Measurements from ENCODE around the gene CAMKV. TPM values are rescaled to one million over a fixed set of nuclear protein-coding genes. Genes with fewer than 3 reads are reported as not detected.
A peak's percentile ranks its signal among the peaks of the same experiment; 100 is the strongest.

The CAMKV gene
- total and polyA plus RNA-seq, 7 experiments from 2014 or later, result not detected

- CTCF ChIA-PET, result interaction anchor here (0.9 kb wide), 1 partner anchor 21 kb away, joined by 3 read pairs; no protein-coding TSS in a partner anchor
- Mint-ChIP-seq H3K27me3 (no peaks in the 10 kb centered on the region), H3K9me3 (no peaks in the 10 kb centered on the region), H3K36me3 (peaks cover 0 to 1% (median 0%) of the 10 kb centered on the region in 5 donors), H3K4me1 (peaks cover 2 to 11% (median 3%) of the 10 kb centered on the region in 7 donors), H3K4me3 (no peak overlapping the region), H3K27ac (no peak overlapping the region)
- Histone ChIP-seq H3K27me3 (ENCODE audit: control insufficient read depth in 2 of 2, insufficient read depth in 2 of 2, low read length in 2 of 2) (no peaks in the 10 kb centered on the region), H3K9me3 (ENCODE audit: control insufficient read depth in 2 of 3, low read length in 3 of 3) (no peaks in the 10 kb centered on the region), H3K4me1 (ENCODE audit: control insufficient read depth in 2 of 2, insufficient read depth in 2 of 2, low read length in 2 of 2) (peaks cover 0 to 7% of the 10 kb centered on the region in 2 donors), H3K4me3 (ENCODE audit: low read length) (no peak overlapping the region), H3K27ac (ENCODE audit: low read depth, low read length) (no peak overlapping the region), H3K36me3 (ENCODE audit: control insufficient read depth in 2 of 3, insufficient read depth in 3 of 3, low read length in 3 of 3) (no peaks in the 10 kb centered on the region)
- DNase-seq, result no peak
- POLR2A ChIA-PET, result no interaction called here
- no peak for ATAC-seq
- intact Hi-C loops (cut with micrococcal nuclease), result no loop called here
Measured at GRCh38 chr3:49898991-49899390, 29.3 kb upstream of the CAMKV start.

GRCh38 chr3:49896345-49896744 lies 26.6 kb upstream of the CAMKV start:
- H3K27ac Mint-ChIP-seq, result no peak overlapping the region
- ChIA-PET POLR2A (no interaction called here), CTCF (no interaction called here)
- DNase-seq (no peak), ATAC-seq (no peak)
- Histone ChIP-seq H3K9me3 (ENCODE audit: control insufficient read depth in 2 of 3, low read length in 3 of 3) (no peaks in the 10 kb centered on the region), H3K27me3 (ENCODE audit: control insufficient read depth in 2 of 2, insufficient read depth in 2 of 2, low read length in 2 of 2) (no peaks in the 10 kb centered on the region), H3K36me3 (ENCODE audit: control insufficient read depth in 2 of 3, insufficient read depth in 3 of 3, low read length in 3 of 3) (no peaks in the 10 kb centered on the region), H3K27ac (ENCODE audit: low read depth, low read length) (no peak overlapping the region), H3K4me3 (ENCODE audit: low read length) (no peak overlapping the region), H3K4me1 (ENCODE audit: control insufficient read depth in 2 of 2, insufficient read depth in 2 of 2, low read length in 2 of 2) (no peaks in the 10 kb centered on the region)
- H3K9me3 Mint-ChIP-seq, result no peaks in the 10 kb centered on the region
- no peaks in the 10 kb centered on the region for H3K36me3 Mint-ChIP-seq
- intact Hi-C loops (cut with micrococcal nuclease), result no loop called here
- H3K4me1 Mint-ChIP-seq, result peaks cover 0 to 4% (median 0%) of the 10 kb centered on the region in 7 donors
- H3K27me3 Mint-ChIP-seq, result no peaks in the 10 kb centered on the region
- no peak overlapping the region for H3K4me3 Mint-ChIP-seq

- Histone ChIP-seq H3K4me3 (ENCODE audit: low read length) (no peak overlapping the region), H3K36me3 (ENCODE audit: control insufficient read depth in 2 of 3, insufficient read depth in 3 of 3, low read length in 3 of 3) (no peaks in the 10 kb centered on the region), H3K27ac (ENCODE audit: low read depth, low read length) (no peak overlapping the region), H3K27me3 (ENCODE audit: control insufficient read depth in 2 of 2, insufficient read depth in 2 of 2, low read length in 2 of 2) (no peaks in the 10 kb centered on the region), H3K4me1 (ENCODE audit: control insufficient read depth in 2 of 2, insufficient read depth in 2 of 2, low read length in 2 of 2) (no peaks in the 10 kb centered on the region), H3K9me3 (ENCODE audit: control insufficient read depth in 2 of 3, low read length in 3 of 3) (no peaks in the 10 kb centered on the region)
- H3K27me3 Mint-ChIP-seq, result no peaks in the 10 kb centered on the region
- ChIA-PET POLR2A (no interaction called here), CTCF (no interaction called here)
- DNase-seq (no peak), ATAC-seq (no peak)
- no peak overlapping the region for H3K4me3 Mint-ChIP-seq
- no peaks in the 10 kb centered on the region for H3K9me3 Mint-ChIP-seq
- H3K36me3 Mint-ChIP-seq, result no peaks in the 10 kb centered on the region
- no peak overlapping the region for H3K27ac Mint-ChIP-seq
- intact Hi-C loops (cut with micrococcal nuclease), result no loop called here
- no peaks in the 10 kb centered on the region for H3K4me1 Mint-ChIP-seq
Measured at GRCh38 chr3:49895791-49896190, 26.1 kb upstream of the CAMKV start.

GRCh38 chr3:49889296-49889695 lies 19.6 kb upstream of the CAMKV start:
- H3K27ac Mint-ChIP-seq, result no peak overlapping the region
- Histone ChIP-seq H3K4me3 (ENCODE audit: low read length) (no peak overlapping the region), H3K4me1 (ENCODE audit: control insufficient read depth in 2 of 2, insufficient read depth in 2 of 2, low read length in 2 of 2) (no peaks in the 10 kb centered on the region), H3K36me3 (ENCODE audit: control insufficient read depth in 2 of 3, insufficient read depth in 3 of 3, low read length in 3 of 3) (no peaks in the 10 kb centered on the region), H3K27me3 (ENCODE audit: control insufficient read depth in 2 of 2, insufficient read depth in 2 of 2, low read length in 2 of 2) (no peaks in the 10 kb centered on the region), H3K27ac (ENCODE audit: low read depth, low read length) (no peak overlapping the region), H3K9me3 (ENCODE audit: control insufficient read depth in 2 of 3, low read length in 3 of 3) (no peaks in the 10 kb centered on the region)
- H3K4me1 Mint-ChIP-seq, result no peaks in the 10 kb centered on the region
- POLR2A ChIA-PET, result no interaction called here
- no peaks in the 10 kb centered on the region for H3K27me3 Mint-ChIP-seq
- no peak for DNase-seq
- no peaks in the 10 kb centered on the region for H3K9me3 Mint-ChIP-seq
- CTCF ChIA-PET, result no interaction called here
- H3K36me3 Mint-ChIP-seq, result no peaks in the 10 kb centered on the region
- no peak for ATAC-seq
- H3K4me3 Mint-ChIP-seq, result no peak overlapping the region
- intact Hi-C loops (cut with micrococcal nuclease), result no loop called here

GRCh38 chr3:49886922-49887265 lies 17.2 kb upstream of the CAMKV start:
- H3K27ac Mint-ChIP-seq, result peak overlapping the region in 1 of 9 donors; percentile 57
- H3K27ac ChIP-seq (ENCODE audit: low read depth, low read length), result no peak overlapping the region
- H3K4me3 Mint-ChIP-seq, result no peak overlapping the region
- no peaks in the 10 kb centered on the region for H3K27me3 ChIP-seq (ENCODE audit: control insufficient read depth in 2 of 2, insufficient read depth in 2 of 2, low read length in 2 of 2)
- H3K27me3 Mint-ChIP-seq, result peaks cover 0 to under 1% (median 0%) of the 10 kb centered on the region in 5 donors
- H3K9me3 Mint-ChIP-seq, result no peaks in the 10 kb centered on the region
- H3K4me1 Mint-ChIP-seq, result peaks cover 0 to under 1% (median 0%) of the 10 kb centered on the region in 7 donors
- intact Hi-C loops (cut with micrococcal nuclease), result no loop called here
- H3K36me3 Mint-ChIP-seq, result no peaks in the 10 kb centered on the region
- no peak overlapping the region for H3K4me3 ChIP-seq (ENCODE audit: low read length)
- H3K36me3 ChIP-seq (ENCODE audit: control insufficient read depth in 2 of 3, insufficient read depth in 3 of 3, low read length in 3 of 3), result no peaks in the 10 kb centered on the region
- no peaks in the 10 kb centered on the region for H3K9me3 ChIP-seq (ENCODE audit: control insufficient read depth in 2 of 3, low read length in 3 of 3)
- H3K4me1 ChIP-seq (ENCODE audit: control insufficient read depth in 2 of 2, insufficient read depth in 2 of 2, low read length in 2 of 2), result no peaks in the 10 kb centered on the region
- no peak for ATAC-seq
- POLR2A ChIA-PET, result no interaction called here
- CTCF ChIA-PET, result no interaction called here
- no peak for DNase-seq

- Histone ChIP-seq H3K27ac (ENCODE audit: low read depth, low read length) (no peak overlapping the region), H3K4me3 (ENCODE audit: low read length) (no peak overlapping the region), H3K9me3 (ENCODE audit: control insufficient read depth in 2 of 3, low read length in 3 of 3) (no peaks in the 10 kb centered on the region), H3K4me1 (ENCODE audit: control insufficient read depth in 2 of 2, insufficient read depth in 2 of 2, low read length in 2 of 2) (no peaks in the 10 kb centered on the region), H3K27me3 (ENCODE audit: control insufficient read depth in 2 of 2, insufficient read depth in 2 of 2, low read length in 2 of 2) (no peaks in the 10 kb centered on the region), H3K36me3 (ENCODE audit: control insufficient read depth in 2 of 3, insufficient read depth in 3 of 3, low read length in 3 of 3) (no peaks in the 10 kb centered on the region)
- CTCF ChIA-PET, result interaction anchor here (0.7 to 1.0 kb wide), 2 partner anchors 23 to 45 kb away, joined by 3 to 4 read pairs; no protein-coding TSS in a partner anchor
- H3K9me3 Mint-ChIP-seq, result no peaks in the 10 kb centered on the region
- ATAC-seq (no peak), DNase-seq (no peak)
- peaks cover 0 to 2% (median 0%) of the 10 kb centered on the region in 7 donors for H3K4me1 Mint-ChIP-seq
- POLR2A ChIA-PET, result no interaction called here
- H3K36me3 Mint-ChIP-seq, result no peaks in the 10 kb centered on the region
- no peak overlapping the region for H3K4me3 Mint-ChIP-seq
- intact Hi-C loops (cut with micrococcal nuclease), result no loop called here
- H3K27me3 Mint-ChIP-seq, result peaks cover 0 to 7% (median 0%) of the 10 kb centered on the region in 5 donors
- no peak overlapping the region for H3K27ac Mint-ChIP-seq
Measured at GRCh38 chr3:49883998-49884397, 14.3 kb upstream of the CAMKV start.

- Mint-ChIP-seq H3K4me3 (no peak overlapping the region), H3K9me3 (no peaks in the 10 kb centered on the region), H3K4me1 (peaks cover 0 to 2% (median 0%) of the 10 kb centered on the region in 7 donors), H3K36me3 (no peaks in the 10 kb centered on the region), H3K27me3 (peaks cover 0 to 7% (median 0%) of the 10 kb centered on the region in 5 donors), H3K27ac (no peak overlapping the region)
- H3K4me3 ChIP-seq (ENCODE audit: low read length), result no peak overlapping the region
- no peaks in the 10 kb centered on the region for H3K4me1 ChIP-seq (ENCODE audit: control insufficient read depth in 2 of 2, insufficient read depth in 2 of 2, low read length in 2 of 2)
- no peak for ATAC-seq
- no peaks in the 10 kb centered on the region for H3K9me3 ChIP-seq (ENCODE audit: control insufficient read depth in 2 of 3, low read length in 3 of 3)
- no peak overlapping the region for H3K27ac ChIP-seq (ENCODE audit: low read depth, low read length)
- ChIA-PET POLR2A (no interaction called here), CTCF (no interaction called here)
- no peaks in the 10 kb centered on the region for H3K27me3 ChIP-seq (ENCODE audit: control insufficient read depth in 2 of 2, insufficient read depth in 2 of 2, low read length in 2 of 2)
- intact Hi-C loops (cut with micrococcal nuclease), result no loop called here
- no peak for DNase-seq
- no peaks in the 10 kb centered on the region for H3K36me3 ChIP-seq (ENCODE audit: control insufficient read depth in 2 of 3, insufficient read depth in 3 of 3, low read length in 3 of 3)
Measured at GRCh38 chr3:49882166-49882565, 12.5 kb upstream of the CAMKV start.
